GM21786 (cell line): ENCODE data around the gene UBE2E3.
"Not testable (repeated sequence)": the region's sequence is repeated elsewhere in the genome, so short reads cannot be mapped to it uniquely, and the experiment has no call there.

ENCODE experiments used
- ATAC-seq: cut with Tn5 transposase; IDR thresholded peaks from one replicate; pipeline ENCODE4 v1.9.1; 2021; ENCODE audit not compliant: unreplicated experiment

UBE2E3 gene

GRCh38 chr2:181073896-181074295 lies 93.5 kb downstream of the UBE2E3 start:
- no peak for ATAC-seq

GRCh38 chr2:181074457-181074856 lies 94.1 kb downstream of the UBE2E3 start:
- ATAC-seq = no peak

- no peak for ATAC-seq
Observed at GRCh38 chr2:181076658-181077057, 96.3 kb downstream of the UBE2E3 start.

GRCh38 chr2:181077128-181077709 lies 96.8 kb downstream of the UBE2E3 start:
- ATAC-seq = peak; percentile 93

GRCh38 chr2:181083140-181083539 lies 102.7 kb downstream of the UBE2E3 start:
- ATAC-seq = no peak

- ATAC-seq = no peak
Observed at GRCh38 chr2:181085734-181086133, 105.3 kb downstream of the UBE2E3 start.

GRCh38 chr2:181091920-181092319 lies 111.5 kb downstream of the UBE2E3 start:
- not testable (repeated sequence) for ATAC-seq

GRCh38 chr2:181095486-181095885 lies 115.1 kb downstream of the UBE2E3 start:
- no peak for ATAC-seq

- no peak for ATAC-seq
Observed at GRCh38 chr2:181103659-181104058, 123.3 kb downstream of the UBE2E3 start.

- ATAC-seq = no peak
Observed at GRCh38 chr2:181104512-181105115, 124.2 kb downstream of the UBE2E3 start.

- no peak for ATAC-seq
Observed at GRCh38 chr2:181105562-181105961, 125.2 kb downstream of the UBE2E3 start.

GRCh38 chr2:181106229-181106628 lies 125.8 kb downstream of the UBE2E3 start:
- no peak for ATAC-seq

GRCh38 chr2:181106789-181107627 lies 126.6 kb downstream of the UBE2E3 start:
- peak; percentile 100 for ATAC-seq

GRCh38 chr2:181107628-181107945 lies 127.2 kb downstream of the UBE2E3 start:
- ATAC-seq = no peak

- ATAC-seq = no peak
Observed at GRCh38 chr2:181111059-181111458, 130.7 kb downstream of the UBE2E3 start.

GRCh38 chr2:181112916-181113315 lies 132.5 kb downstream of the UBE2E3 start:
- ATAC-seq = no peak
